SK-N-SH (cell line): ENCODE results near the gene SENP3. TPM values are rescaled to one million over a fixed set of nuclear protein-coding genes. Genes with fewer than 3 reads are reported as not detected.

ENCODE experiments used
- CTCF ChIA-PET: fragments of 300-600, 350-600 bp; formaldehyde crosslinking; extraction: SDS; loops from one replicate; lab custom pipeline; 2021; lab: Yijun Ruan, JAX
- POLR2A ChIA-PET: fragments of 350-600 bp; sonication (Branson Sonifier 250); formaldehyde crosslinking; extraction: SDS; loops from one replicate; lab custom pipeline; 2020; ENCODE audit warnings: antibody characterized with exemption, inconsistent platforms; lab: Yijun Ruan, JAX
- DNase-seq: peaks from one replicate; pipeline ENCODE4 v3.0.0; 2012
- H2AFZ ChIP-seq: fragments of 200-600 bp; sonication (generic); 2 replicates; pipeline ENCODE4 v1.8.1; 2016; ENCODE audit warnings: antibody characterized with exemption, mild to moderate bottlenecking, low read depth
- H3F3A ChIP-seq: fragments of 200-600 bp; sonication (generic); replicated peaks from 2 replicates; pipeline ENCODE3; 2016; ENCODE audit warnings: antibody characterized with exemption, mild to moderate bottlenecking; ENCODE audit not compliant: insufficient read depth
- H3K27ac ChIP-seq, 2 experiments: fragments of 200-500 bp in 1 of 2; fragments of 200-600 bp in 1 of 2; sonication (Bioruptor generic) in 1 of 2; sonication (generic), shearing (Covaris generic) in 1 of 2; 2 replicates each; pipeline versions ENCODE4 v1.5.1 to v1.6.1; 2014 to 2016; ENCODE audit warnings: low read depth in 2 of 2, inconsistent platforms in 1 of 2, low read length in 1 of 2, mild to moderate bottlenecking in 1 of 2, mixed read lengths in 1 of 2
- H3K27me3 ChIP-seq: fragments of 200-600 bp; sonication (generic), shearing (Covaris generic); 2 replicates; pipeline ENCODE4 v1.6.1; 2016; ENCODE audit warnings: mixed run types; ENCODE audit not compliant: insufficient read depth
- H3K36me3 ChIP-seq, 2 experiments: fragments of 200-500 bp in 1 of 2; fragments of 200-600 bp in 1 of 2; sonication (Bioruptor generic) in 1 of 2; sonication (generic) in 1 of 2; replicated peaks in 1 of 2; 2 replicates each; pipeline versions ENCODE3 to v1.5.1; 2014 to 2016; ENCODE audit warnings: low read length in 1 of 2, mild to moderate bottlenecking in 1 of 2; ENCODE audit not compliant: insufficient read depth in 2 of 2, control insufficient read depth in 1 of 2
- H3K4me1 ChIP-seq, 2 experiments: fragments of 200-500 bp in 1 of 2; fragments of 200-600 bp in 1 of 2; sonication (Bioruptor generic) in 1 of 2; sonication (generic), shearing (Covaris generic) in 1 of 2; 2 replicates each; pipeline versions ENCODE4 v1.5.1 to v1.6.1; 2014 to 2016; ENCODE audit warnings: low read depth in 1 of 2, low read length in 1 of 2, mixed run types in 1 of 2; ENCODE audit not compliant: insufficient read depth in 2 of 2, control insufficient read depth in 1 of 2
- H3K4me2 ChIP-seq: fragments of 200-600 bp; sonication (generic), shearing (Covaris generic); 2 replicates; pipeline ENCODE4 v1.6.1; 2017; ENCODE audit warnings: mixed run types
- H3K4me3 ChIP-seq, 2 experiments: fragments of 200-500 bp in 1 of 2; fragments of 200-600 bp in 1 of 2; sonication (Bioruptor generic) in 1 of 2; sonication (generic), shearing (Covaris generic) in 1 of 2; 2 replicates each; pipeline versions ENCODE4 v1.5.1 to v1.8.1; 2014 to 2016; ENCODE audit warnings: low read depth in 2 of 2, inconsistent platforms in 1 of 2, low read length in 1 of 2, mild to moderate bottlenecking in 1 of 2, mixed read lengths in 1 of 2, moderate library complexity in 1 of 2
- H3K79me2 ChIP-seq: fragments of 200-600 bp; sonication (generic); 2 replicates; pipeline ENCODE4 v1.8.1; 2017; ENCODE audit warnings: mild to moderate bottlenecking; ENCODE audit not compliant: insufficient read depth
- H3K9ac ChIP-seq: fragments of 200-600 bp; sonication (generic); 2 replicates; pipeline ENCODE4 v1.6.1; 2017; ENCODE audit warnings: mixed run types
- H3K9me2 ChIP-seq: fragments of 200-600 bp; sonication (generic); 2 replicates; pipeline ENCODE4 v1.6.1; 2017; ENCODE audit warnings: mixed run types
- H3K9me3 ChIP-seq: fragments of 200-600 bp; sonication (generic); 2 replicates; pipeline ENCODE4 v1.6.1; 2017; ENCODE audit warnings: mixed run types, mild to moderate bottlenecking, moderate library complexity
- H4K20me1 ChIP-seq: fragments of 200-600 bp; sonication (generic); 2 replicates; pipeline ENCODE4 v1.6.1; 2017; ENCODE audit warnings: mild to moderate bottlenecking, mixed run types; ENCODE audit not compliant: insufficient read depth
- CHD2 ChIP-seq: fragments of 150-350 bp; IDR thresholded peaks from 2 replicates; pipeline ENCODE4 v1.6.1; 2018; ENCODE audit warnings: low read length; ENCODE audit not compliant: partially characterized antibody
- ELF1 ChIP-seq: IDR thresholded peaks from 2 replicates; pipeline ENCODE4 v1.4.0; 2012
- FOSL2 ChIP-seq: IDR thresholded peaks from 2 replicates; pipeline ENCODE4 v1.4.0; 2012; ENCODE audit warnings: low read depth, mild to moderate bottlenecking, moderate library complexity, borderline replicate concordance
- FOXJ3 ChIP-seq: sonication (generic); formaldehyde crosslinking; IDR thresholded peaks from 2 replicates; pipeline ENCODE4 v1.5.1; 2020; ENCODE audit warnings: mild to moderate bottlenecking, missing genetic modification reagents
- FOXM1 ChIP-seq: IDR thresholded peaks from 2 replicates; pipeline ENCODE4 v1.4.0; 2012; ENCODE audit warnings: low read depth, mild to moderate bottlenecking
- GATA2 ChIP-seq: sonication (generic); formaldehyde crosslinking; IDR thresholded peaks from 2 replicates; pipeline ENCODE4 v1.5.0; 2020; ENCODE audit warnings: mild to moderate bottlenecking, missing genetic modification reagents
- MEF2A ChIP-seq: IDR thresholded peaks from 2 replicates; pipeline ENCODE4 v1.4.0; 2012; ENCODE audit warnings: low read depth, borderline replicate concordance
- MXI1 ChIP-seq: IDR thresholded peaks from 2 replicates; pipeline ENCODE4 v1.6.1; 2012; ENCODE audit warnings: mild to moderate bottlenecking, low read depth, low read length, improper control_type of control experiment
- NFIC ChIP-seq: IDR thresholded peaks from 2 replicates; pipeline ENCODE4 v1.4.0; 2012; ENCODE audit warnings: borderline replicate concordance
- POLR2AphosphoS5 ChIP-seq: IDR thresholded peaks from 2 replicates; pipeline ENCODE4 v1.6.1; 2012; ENCODE audit warnings: low read depth, low read length
- RAD21 ChIP-seq: IDR thresholded peaks from 2 replicates; pipeline ENCODE4 v1.6.1; 2012; ENCODE audit warnings: mild to moderate bottlenecking, low read length
- RCOR1 ChIP-seq: fragments of 150-350 bp; IDR thresholded peaks from 2 replicates; pipeline ENCODE4 v1.6.1; 2017; ENCODE audit warnings: antibody characterized with exemption, low read length
- REST ChIP-seq: IDR thresholded peaks from 2 replicates; pipeline ENCODE4 v1.6.1; 2012; ENCODE audit warnings: mild to moderate bottlenecking, low read depth, low read length, moderate library complexity
- RFX5 ChIP-seq: IDR thresholded peaks from 2 replicates; pipeline ENCODE4 v1.6.1; 2012; ENCODE audit warnings: mild to moderate bottlenecking, improper control_type of control experiment, low read length
- RXRA ChIP-seq: IDR thresholded peaks from 2 replicates; pipeline ENCODE4 v1.4.0; 2012; ENCODE audit warnings: low read depth, mild to moderate bottlenecking, borderline replicate concordance
- TCF12 ChIP-seq: IDR thresholded peaks from 2 replicates; pipeline ENCODE4 v1.4.0; 2012
- TEAD4 ChIP-seq: IDR thresholded peaks from 2 replicates; pipeline ENCODE4 v1.4.0; 2012; ENCODE audit warnings: mild to moderate bottlenecking, borderline replicate concordance; ENCODE audit not compliant: insufficient read depth
- YY1 ChIP-seq: IDR thresholded peaks from 2 replicates; pipeline ENCODE4 v1.4.0; 2012; ENCODE audit warnings: low read depth, mild to moderate bottlenecking
- WGBS: methylation state at CpG from one replicate; pipeline ENCODE4 v1.1.6; 2017; ENCODE audit warnings: low lambda C conversion rate; 5-methylcytosine and 5-hydroxymethylcytosine counted together
- polyA plus RNA-seq, 3 experiments: library from polyadenylated mRNA; depleted of rRNA; stranded (reverse); fragments of >200 nt; gene quantifications; 2 replicates each; pipeline ENCODE4 v1.2.3, GENCODE V29; 2012
- TF ChIP-seq, protein P1 (sequence below): fragments of 150-350 bp; IDR thresholded peaks from 2 replicates; pipeline ENCODE4 v1.6.1; 2016; ENCODE audit warnings: mild to moderate bottlenecking, low read depth, low read length
- TF ChIP-seq, protein P2 (sequence below): IDR thresholded peaks from 2 replicates; pipeline ENCODE4 v1.4.0; 2012; ENCODE audit warnings: low read depth, borderline replicate concordance

SENP3 gene
- polyA plus RNA-seq, 1 of the 3 experiments (the other 2 are of a cell fraction): 80.8 TPM

DNA sequence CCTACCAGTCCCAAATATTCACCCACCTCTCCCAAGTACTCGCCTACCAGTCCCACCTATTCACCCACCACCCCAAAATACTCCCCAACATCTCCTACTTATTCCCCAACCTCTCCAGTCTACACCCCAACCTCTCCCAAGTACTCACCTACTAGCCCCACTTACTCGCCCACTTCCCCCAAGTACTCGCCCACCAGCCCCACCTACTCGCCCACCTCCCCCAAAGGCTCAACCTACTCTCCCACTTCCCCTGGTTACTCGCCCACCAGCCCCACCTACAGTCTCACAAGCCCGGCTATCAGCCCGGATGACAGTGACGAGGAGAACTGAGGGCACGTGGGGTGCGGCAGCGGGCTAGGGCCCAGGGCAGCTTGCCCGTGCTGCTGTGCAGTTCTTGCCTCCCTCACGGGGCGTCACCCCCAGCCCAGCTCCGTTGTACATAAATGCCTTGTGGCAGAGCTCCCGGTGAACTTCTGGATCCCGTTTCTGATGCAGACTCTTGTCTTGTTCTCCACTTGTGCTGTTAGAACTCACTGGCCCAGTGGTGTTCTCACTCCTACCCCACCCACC lies 47.8 kb upstream of the SENP3 start:
- no peaks in the 10 kb centered on the region for H3K27me3 ChIP-seq
- no peak for DNase-seq
- no peak overlapping the region for H3K27ac ChIP-seq
- H3K4me1 ChIP-seq: no peaks in the 10 kb centered on the region
- no peaks in the 10 kb centered on the region for H4K20me1 ChIP-seq
- POLR2A ChIA-PET: interaction anchor here (0.9 kb wide), 1 partner anchor 47 kb away, joined by 3 read pairs; no protein-coding TSS in a partner anchor
- WGBS: 87% methylated on average over 17 of the region's 17 CpGs
- H3K9ac ChIP-seq: no peak overlapping the region
- H3K79me2 ChIP-seq: no peaks in the 10 kb centered on the region
- no peak overlapping the region for H3K4me3 ChIP-seq
- CTCF ChIA-PET: interaction anchor here (0.7 to 11.6 kb wide), 38 partner anchors 9 to 173 kb away, joined by 3 to 236 read pairs (median 5); partner anchors contain the start of genes MPDU1, SENP3, SOX15 and TMEM95
- H3K4me2 ChIP-seq: no peak overlapping the region
- no peak for TF ChIP-seq MXI1
- TF ChIP-seq NFIC: no peak
- TF ChIP-seq RCOR1: no peak
- TF ChIP-seq RFX5: no peak
- no peak for TF ChIP-seq FOSL2
- no peak for TF ChIP-seq RXRA
- TF ChIP-seq FOXJ3 (CRISPR knock-in tag): no peak
- TF ChIP-seq REST: no peak
- no peak for TF ChIP-seq YY1
- no peak for TF ChIP-seq ELF1
- TF ChIP-seq GATA2 (CRISPR knock-in tag): no peak
- peaks cover 14 to 34% of the 10 kb centered on the region in 2 experiments for H3K36me3 ChIP-seq
- peaks cover 20% of the 10 kb centered on the region for H3F3A ChIP-seq
- H2AFZ ChIP-seq: no peak overlapping the region
- no peaks in the 10 kb centered on the region for H3K9me3 ChIP-seq
- H3K9me2 ChIP-seq: no peaks in the 10 kb centered on the region

GRCh38 chr17:7515911-7516610 lies 45.7 kb upstream of the SENP3 start:
- Histone ChIP-seq H4K20me1 (no peaks in the 10 kb centered on the region), H3K27ac (no peak overlapping the region), H3K9me2 (no peaks in the 10 kb centered on the region), H3K4me3 (no peak overlapping the region), H3K79me2 (no peaks in the 10 kb centered on the region), H2AFZ (no peak overlapping the region), H3F3A (peaks cover 26% of the 10 kb centered on the region), H3K4me1 (no peaks in the 10 kb centered on the region), H3K27me3 (no peaks in the 10 kb centered on the region), H3K9me3 (no peaks in the 10 kb centered on the region), H3K9ac (no peak overlapping the region), H3K36me3 (peaks cover 7 to 25% of the 10 kb centered on the region in 2 experiments), H3K4me2 (no peak overlapping the region)
- POLR2A ChIA-PET: interaction anchor here (1.3 to 1.5 kb wide), 2 partner anchors 22 to 42 kb away, joined by 3 read pairs; partner anchors contain the start of gene TNFSF13
- CTCF ChIA-PET: interaction anchor here (0.6 to 11.6 kb wide), 19 partner anchors 13 to 190 kb away, joined by 3 to 236 read pairs (median 5); partner anchors contain the start of genes MPDU1, SENP3, SOX15 and TMEM95
- WGBS: 94% methylated on average over 13 of the region's 13 CpGs
- no peak for DNase-seq
- TF ChIP-seq MEF2A (no peak), YY1 (no peak), CHD2 (no peak), RAD21 (no peak), FOXM1 (no peak), TEAD4 (no peak), FOSL2 (no peak), RXRA (no peak), TCF12 (no peak), RCOR1 (no peak), POLR2AphosphoS5 (no peak), ELF1 (no peak), FOXJ3 (CRISPR knock-in tag) (no peak)
- TF ChIP-seq, protein P1, sequence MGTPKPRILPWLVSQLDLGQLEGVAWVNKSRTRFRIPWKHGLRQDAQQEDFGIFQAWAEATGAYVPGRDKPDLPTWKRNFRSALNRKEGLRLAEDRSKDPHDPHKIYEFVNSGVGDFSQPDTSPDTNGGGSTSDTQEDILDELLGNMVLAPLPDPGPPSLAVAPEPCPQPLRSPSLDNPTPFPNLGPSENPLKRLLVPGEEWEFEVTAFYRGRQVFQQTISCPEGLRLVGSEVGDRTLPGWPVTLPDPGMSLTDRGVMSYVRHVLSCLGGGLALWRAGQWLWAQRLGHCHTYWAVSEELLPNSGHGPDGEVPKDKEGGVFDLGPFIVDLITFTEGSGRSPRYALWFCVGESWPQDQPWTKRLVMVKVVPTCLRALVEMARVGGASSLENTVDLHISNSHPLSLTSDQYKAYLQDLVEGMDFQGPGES: no peak
- TF ChIP-seq, protein P2, sequence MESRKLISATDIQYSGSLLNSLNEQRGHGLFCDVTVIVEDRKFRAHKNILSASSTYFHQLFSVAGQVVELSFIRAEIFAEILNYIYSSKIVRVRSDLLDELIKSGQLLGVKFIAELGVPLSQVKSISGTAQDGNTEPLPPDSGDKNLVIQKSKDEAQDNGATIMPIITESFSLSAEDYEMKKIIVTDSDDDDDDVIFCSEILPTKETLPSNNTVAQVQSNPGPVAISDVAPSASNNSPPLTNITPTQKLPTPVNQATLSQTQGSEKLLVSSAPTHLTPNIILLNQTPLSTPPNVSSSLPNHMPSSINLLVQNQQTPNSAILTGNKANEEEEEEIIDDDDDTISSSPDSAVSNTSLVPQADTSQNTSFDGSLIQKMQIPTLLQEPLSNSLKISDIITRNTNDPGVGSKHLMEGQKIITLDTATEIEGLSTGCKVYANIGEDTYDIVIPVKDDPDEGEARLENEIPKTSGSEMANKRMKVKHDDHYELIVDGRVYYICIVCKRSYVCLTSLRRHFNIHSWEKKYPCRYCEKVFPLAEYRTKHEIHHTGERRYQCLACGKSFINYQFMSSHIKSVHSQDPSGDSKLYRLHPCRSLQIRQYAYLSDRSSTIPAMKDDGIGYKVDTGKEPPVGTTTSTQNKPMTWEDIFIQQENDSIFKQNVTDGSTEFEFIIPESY: no peak
